ENCODE measurements around the gene CMTM8.

The CMTM8 gene

GRCh38 chr3:32307591-32307990 lies 69.1 kb downstream of the CMTM8 start:
- no peak for DNase-seq (ENCODE audit: low spot score)

GRCh38 chr3:32308378-32308777 lies 69.9 kb downstream of the CMTM8 start:
- no peak for DNase-seq (ENCODE audit: low spot score)

GRCh38 chr3:32309654-32310242 lies 71.3 kb downstream of the CMTM8 start:
- DNase-seq (ENCODE audit: low spot score): no peak

GRCh38 chr3:32310336-32310735 lies 71.9 kb downstream of the CMTM8 start:
- no peak for DNase-seq (ENCODE audit: low spot score)

GRCh38 chr3:32310918-32311839 lies 72.7 kb downstream of the CMTM8 start:
- peak; percentile 47 for DNase-seq (ENCODE audit: low spot score)

GRCh38 chr3:32312251-32312650 lies 73.8 kb downstream of the CMTM8 start:
- DNase-seq (ENCODE audit: low spot score): no peak

GRCh38 chr3:32313169-32313568 lies 74.7 kb downstream of the CMTM8 start:
- no peak for DNase-seq (ENCODE audit: low spot score)

- no peak for DNase-seq (ENCODE audit: low spot score)
Observed at GRCh38 chr3:32313723-32314473, 75.4 kb downstream of the CMTM8 start.

GRCh38 chr3:32315441-32315840 lies 77.0 kb downstream of the CMTM8 start:
- no peak for DNase-seq (ENCODE audit: low spot score)

- no peak for DNase-seq (ENCODE audit: low spot score)
Observed at GRCh38 chr3:32316319-32316718, 77.8 kb downstream of the CMTM8 start.

- no peak for DNase-seq (ENCODE audit: low spot score)
Observed at GRCh38 chr3:32316976-32317375, 78.5 kb downstream of the CMTM8 start.

- DNase-seq (ENCODE audit: low spot score): no peak
Observed at GRCh38 chr3:32319607-32320006, 81.1 kb downstream of the CMTM8 start.

- DNase-seq (ENCODE audit: low spot score): no peak
Observed at GRCh38 chr3:32320080-32320479, 81.6 kb downstream of the CMTM8 start.

GRCh38 chr3:32321095-32321790 lies 82.8 kb downstream of the CMTM8 start:
- no peak for DNase-seq (ENCODE audit: low spot score)

- DNase-seq (ENCODE audit: low spot score): no peak
Observed at GRCh38 chr3:32322311-32322710, 83.8 kb downstream of the CMTM8 start.

- no peak for DNase-seq (ENCODE audit: low spot score)
Observed at GRCh38 chr3:32323604-32324003, 85.1 kb downstream of the CMTM8 start.

- DNase-seq (ENCODE audit: low spot score): no peak
Observed at GRCh38 chr3:32325201-32325600, 86.7 kb downstream of the CMTM8 start.

- DNase-seq (ENCODE audit: low spot score): no peak
Observed at GRCh38 chr3:32325927-32326326, 87.4 kb downstream of the CMTM8 start.

- no peak for DNase-seq (ENCODE audit: low spot score)
Observed at GRCh38 chr3:32326795-32327194, 88.3 kb downstream of the CMTM8 start.

GRCh38 chr3:32334675-32335074 lies 96.2 kb downstream of the CMTM8 start:
- DNase-seq (ENCODE audit: low spot score): no peak

- DNase-seq (ENCODE audit: low spot score): no peak
Observed at GRCh38 chr3:32335365-32336112, 97.1 kb downstream of the CMTM8 start.

Data from Ammon's horn (tissue), 1 donor.